Calu3 (cell line): ENCODE measurements around the gene B4GALT7. TPM values are rescaled to one million over a fixed set of nuclear protein-coding genes. Genes with fewer than 3 reads are reported as not detected.
"Not testable (repeated sequence)": the region's sequence is repeated elsewhere in the genome, so short reads cannot be mapped to it uniquely, and the experiment has no call there.

ENCODE experiments used
- BruUV-seq: library from RNA; stranded (reverse); fragments of 400-500 nt; replicated peaks from 2 replicates; lab custom pipeline; 2021; lab: Mats Ljungman, UMichigan
- CTCF ChIA-PET: fragments of 300-600 bp; sonication (Branson Sonifier 250); formaldehyde crosslinking; loops from one replicate; lab custom pipeline; 2022; ENCODE audit warnings: antibody characterized with exemption; lab: Charles Lee
- DNase-seq: peaks from one replicate; pipeline ENCODE4 v3.0.0; 2022
- H3K27ac Mint-ChIP-seq: one replicate; pipeline ENCODE4 v1.8.0; 2022; ENCODE audit warnings: mixed read lengths; ENCODE audit not compliant: unreplicated experiment
- H3K27me3 Mint-ChIP-seq: one replicate; pipeline ENCODE4 v1.8.0; 2022; ENCODE audit warnings: mixed read lengths; ENCODE audit not compliant: unreplicated experiment
- H3K36me3 Mint-ChIP-seq: one replicate; pipeline ENCODE4 v1.8.0; 2022; ENCODE audit warnings: mild to moderate bottlenecking, moderate library complexity, mixed read lengths; ENCODE audit not compliant: insufficient read depth, unreplicated experiment
- H3K4me1 Mint-ChIP-seq: one replicate; pipeline ENCODE4 v1.8.0; 2022; ENCODE audit warnings: mild to moderate bottlenecking, low read depth, mixed read lengths; ENCODE audit not compliant: unreplicated experiment
- H3K4me3 Mint-ChIP-seq: one replicate; pipeline ENCODE4 v1.8.0; 2022; ENCODE audit warnings: mild to moderate bottlenecking, low read depth, moderate library complexity, mixed read lengths; ENCODE audit not compliant: unreplicated experiment
- H3K9me3 Mint-ChIP-seq: one replicate; pipeline ENCODE4 v1.8.0; 2022; ENCODE audit warnings: low read depth, mixed read lengths; ENCODE audit not compliant: unreplicated experiment
- intact Hi-C: fragments of 100-400 bp; cut with micrococcal nuclease; formaldehyde crosslinking; loops from one replicate; pipeline ENCODE4 v1.10.0; 2022; ENCODE audit not compliant: unreplicated experiment
- total RNA-seq: library from RNA; stranded (reverse); gene quantifications from 2 replicates; pipeline ENCODE4 v1.2.3, GENCODE V29; 2022
- TF ChIP-seq, protein P1 (sequence below): fragments of 200-600 bp; IDR thresholded peaks from one replicate; pipeline ENCODE4 v1.8.0; 2022; ENCODE audit warnings: antibody characterized with exemption; ENCODE audit not compliant: unreplicated experiment

The B4GALT7 gene
- total RNA-seq, 1 experiment from 2014 or later: 55.7 TPM

- H3K36me3 Mint-ChIP-seq: peaks cover 21% of the 10 kb centered on the region
- CTCF ChIA-PET: no interaction called here
- H3K27me3 Mint-ChIP-seq: no peaks in the 10 kb centered on the region
- no TSS peak for BruUV-seq
- intact Hi-C loops: loop anchor here (5.0 kb wide), 1 partner anchor 35 kb away; the partner anchor contains the start of gene TMED9
- TF ChIP-seq, protein P1, sequence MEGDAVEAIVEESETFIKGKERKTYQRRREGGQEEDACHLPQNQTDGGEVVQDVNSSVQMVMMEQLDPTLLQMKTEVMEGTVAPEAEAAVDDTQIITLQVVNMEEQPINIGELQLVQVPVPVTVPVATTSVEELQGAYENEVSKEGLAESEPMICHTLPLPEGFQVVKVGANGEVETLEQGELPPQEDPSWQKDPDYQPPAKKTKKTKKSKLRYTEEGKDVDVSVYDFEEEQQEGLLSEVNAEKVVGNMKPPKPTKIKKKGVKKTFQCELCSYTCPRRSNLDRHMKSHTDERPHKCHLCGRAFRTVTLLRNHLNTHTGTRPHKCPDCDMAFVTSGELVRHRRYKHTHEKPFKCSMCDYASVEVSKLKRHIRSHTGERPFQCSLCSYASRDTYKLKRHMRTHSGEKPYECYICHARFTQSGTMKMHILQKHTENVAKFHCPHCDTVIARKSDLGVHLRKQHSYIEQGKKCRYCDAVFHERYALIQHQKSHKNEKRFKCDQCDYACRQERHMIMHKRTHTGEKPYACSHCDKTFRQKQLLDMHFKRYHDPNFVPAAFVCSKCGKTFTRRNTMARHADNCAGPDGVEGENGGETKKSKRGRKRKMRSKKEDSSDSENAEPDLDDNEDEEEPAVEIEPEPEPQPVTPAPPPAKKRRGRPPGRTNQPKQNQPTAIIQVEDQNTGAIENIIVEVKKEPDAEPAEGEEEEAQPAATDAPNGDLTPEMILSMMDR: no peak
- H3K27ac Mint-ChIP-seq: no peak overlapping the region
- H3K4me3 Mint-ChIP-seq: no peak overlapping the region
- DNase-seq: no peak
- H3K9me3 Mint-ChIP-seq: no peaks in the 10 kb centered on the region
- H3K4me1 Mint-ChIP-seq: peaks cover 16% of the 10 kb centered on the region
These were observed 42.1 kb upstream of the B4GALT7 start for GRCh38 chr5:177557796-177558195.

DNA sequence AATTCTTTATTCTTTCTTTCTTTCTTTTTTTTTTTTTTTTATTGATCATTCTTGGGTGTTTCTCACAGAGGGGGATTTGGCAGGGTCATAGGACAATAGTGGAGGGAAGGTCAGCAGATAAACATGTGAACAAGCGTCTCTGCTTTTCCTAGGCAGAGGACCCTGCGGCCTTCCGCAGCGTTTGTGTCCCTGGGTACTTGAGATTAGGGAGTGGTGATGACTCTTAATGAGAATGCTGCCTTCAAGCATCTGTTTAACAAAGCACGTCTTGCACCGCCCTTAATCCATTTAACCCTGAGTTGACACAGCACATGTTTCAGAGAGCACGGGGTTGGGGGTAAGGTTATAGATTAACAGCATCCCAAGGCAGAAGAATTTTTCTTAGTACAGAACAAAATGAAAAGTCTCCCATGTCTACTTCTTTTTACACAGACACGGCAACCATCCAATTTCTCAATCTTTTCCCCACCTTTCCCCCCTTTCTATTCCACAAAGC, 40.4 kb upstream of the B4GALT7 start:
- H3K9me3 Mint-ChIP-seq, H3K27ac Mint-ChIP-seq, DNase-seq, H3K36me3 Mint-ChIP-seq, BruUV-seq, H3K4me1 Mint-ChIP-seq, CTCF ChIA-PET: not testable (repeated sequence)
- H3K4me3 Mint-ChIP-seq: peak overlapping the region; percentile 24
- intact Hi-C loops: loop anchor here (5.0 kb wide), 1 partner anchor 33 kb away; the partner anchor contains the start of gene TMED9
- H3K27me3 Mint-ChIP-seq: peaks cover 12% of the 10 kb centered on the region

DNA sequence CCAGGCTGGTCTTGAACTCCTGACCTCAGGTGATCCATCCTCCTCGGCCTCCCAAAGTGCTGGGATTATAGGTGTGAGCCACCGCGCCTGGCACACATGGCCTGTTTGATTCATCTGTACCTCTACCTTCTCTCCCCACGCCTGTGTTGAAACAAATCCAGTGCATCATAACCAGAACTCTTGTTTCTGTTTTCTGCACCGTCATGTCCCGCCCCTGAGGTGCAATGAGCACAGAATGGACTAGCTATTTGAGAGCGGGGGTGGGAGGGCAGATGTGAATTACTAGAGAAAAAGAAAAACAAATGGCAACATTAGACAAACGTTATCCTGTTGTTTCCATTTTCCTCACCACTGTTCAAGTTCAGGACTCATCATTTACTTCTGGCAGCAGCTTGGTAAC, 34.9 kb upstream of the B4GALT7 start:
- Mint-ChIP-seq H3K27me3 (peaks cover 33% of the 10 kb centered on the region), H3K4me3 (no peak overlapping the region), H3K4me1 (no peaks in the 10 kb centered on the region), H3K36me3 (no peaks in the 10 kb centered on the region), H3K9me3 (no peaks in the 10 kb centered on the region), H3K27ac (no peak overlapping the region)
- intact Hi-C loops: no loop called here
- BruUV-seq: no TSS peak
- TF ChIP-seq, protein P1: no peak
- DNase-seq: no peak
- CTCF ChIA-PET: interaction anchor here (0.7 kb wide), 1 partner anchor 15 kb away, joined by 3 read pairs; no protein-coding TSS in a partner anchor

DNA sequence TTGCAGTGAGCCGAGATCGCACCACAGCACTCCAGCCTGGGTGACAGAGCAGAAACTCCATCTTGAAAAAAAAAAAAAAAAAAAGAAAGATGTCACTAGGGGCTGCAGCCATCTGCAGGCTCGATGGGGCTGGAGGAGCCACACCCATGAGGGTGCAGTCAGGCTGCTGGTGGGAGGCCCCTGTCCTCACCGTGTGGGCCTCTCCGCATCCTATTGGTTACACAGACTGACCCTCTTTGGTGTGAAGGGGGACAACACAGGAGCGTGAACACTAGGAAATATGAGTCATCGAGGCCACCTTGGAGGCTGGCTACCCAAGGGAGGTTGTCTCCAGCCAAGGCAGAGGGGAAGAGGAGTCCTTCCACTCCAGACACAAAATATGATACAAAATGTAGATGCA, 31.6 kb upstream of the B4GALT7 start:
- Mint-ChIP-seq H3K36me3 (no peaks in the 10 kb centered on the region), H3K4me3 (no peak overlapping the region), H3K27me3 (peaks cover 29% of the 10 kb centered on the region), H3K27ac (no peak overlapping the region), H3K4me1 (no peaks in the 10 kb centered on the region), H3K9me3 (no peaks in the 10 kb centered on the region)
- DNase-seq: no peak
- BruUV-seq: no TSS peak
- intact Hi-C loops: no loop called here
- TF ChIP-seq, protein P1: no peak
- CTCF ChIA-PET: interaction anchor here (2.3 kb wide), 1 partner anchor 24 kb away, joined by 8 read pairs; the partner anchor contains the start of gene TMED9

DNA sequence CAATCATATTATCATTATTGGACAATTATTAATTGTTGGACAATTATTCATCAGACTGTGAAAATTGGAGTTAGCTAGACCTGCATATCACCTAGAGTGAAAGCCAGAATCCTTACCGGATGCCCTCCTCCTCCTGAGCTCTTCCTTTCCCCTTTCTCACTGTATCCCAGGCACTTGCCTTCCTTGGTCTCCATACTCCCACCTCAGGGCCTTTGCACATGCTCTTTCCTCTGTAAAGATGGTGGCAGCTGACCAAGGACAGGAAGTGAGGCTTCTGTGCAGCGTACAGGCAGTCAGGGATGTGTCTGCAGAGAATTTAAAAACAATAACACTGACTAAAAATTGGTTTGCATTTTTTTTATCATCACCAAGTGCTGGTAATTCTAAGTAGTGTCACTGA, 30.0 kb upstream of the B4GALT7 start:
- no peak overlapping the region for H3K27ac Mint-ChIP-seq
- peaks cover 2% of the 10 kb centered on the region for H3K4me1 Mint-ChIP-seq
- peaks cover 30% of the 10 kb centered on the region for H3K27me3 Mint-ChIP-seq
- DNase-seq: no peak
- no peaks in the 10 kb centered on the region for H3K36me3 Mint-ChIP-seq
- CTCF ChIA-PET: interaction anchor here (2.3 kb wide), 1 partner anchor 22 kb away, joined by 8 read pairs; the partner anchor contains the start of gene TMED9
- BruUV-seq: no TSS peak
- TF ChIP-seq, protein P1: no peak
- no peak overlapping the region for H3K4me3 Mint-ChIP-seq
- H3K9me3 Mint-ChIP-seq: no peaks in the 10 kb centered on the region
- intact Hi-C loops: no loop called here
